DOHH2 (cell line): Measurements from ENCODE around the gene GSG1.

Experiments
- EZH2phosphoT487 ChIP-seq: fragments of 200-600 bp; sonication (generic); IDR thresholded peaks from 2 replicates; pipeline ENCODE4 v1.6.1; 2017; ENCODE audit warnings: borderline replicate concordance, mild to moderate bottlenecking, antibody characterized with exemption, low read length, moderate library complexity, mixed read lengths
- TF ChIP-seq, protein P1 (sequence below): fragments of 200-600 bp; sonication (generic); IDR thresholded peaks from one replicate; pipeline ENCODE4 v1.5.1; 2014; ENCODE audit warnings: antibody characterized with exemption, mild to moderate bottlenecking, low read depth, low read length; ENCODE audit not compliant: poor library complexity, severe bottlenecking

DNA sequence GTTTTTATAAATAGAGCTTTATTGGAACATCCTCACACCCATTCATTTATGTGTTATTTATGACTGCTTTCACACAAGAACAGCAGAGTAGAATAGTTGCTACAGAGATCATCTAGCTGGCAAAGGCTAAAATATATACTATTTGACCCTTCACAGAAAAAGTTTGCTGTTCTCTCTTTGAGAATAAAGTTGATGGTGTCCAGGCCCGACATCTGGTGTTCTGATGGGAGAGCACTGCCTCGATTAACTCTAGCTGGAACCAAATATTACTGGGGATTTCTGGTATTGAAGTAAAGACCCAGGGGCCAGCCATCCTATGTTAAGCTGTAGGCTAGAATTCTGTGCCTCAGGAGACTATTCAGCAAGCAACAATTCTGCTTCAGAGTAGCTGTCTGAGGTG, 37.5 kb downstream of the GSG1 start:
- TF ChIP-seq EZH2phosphoT487, result no peak
- TF ChIP-seq, protein P1, sequence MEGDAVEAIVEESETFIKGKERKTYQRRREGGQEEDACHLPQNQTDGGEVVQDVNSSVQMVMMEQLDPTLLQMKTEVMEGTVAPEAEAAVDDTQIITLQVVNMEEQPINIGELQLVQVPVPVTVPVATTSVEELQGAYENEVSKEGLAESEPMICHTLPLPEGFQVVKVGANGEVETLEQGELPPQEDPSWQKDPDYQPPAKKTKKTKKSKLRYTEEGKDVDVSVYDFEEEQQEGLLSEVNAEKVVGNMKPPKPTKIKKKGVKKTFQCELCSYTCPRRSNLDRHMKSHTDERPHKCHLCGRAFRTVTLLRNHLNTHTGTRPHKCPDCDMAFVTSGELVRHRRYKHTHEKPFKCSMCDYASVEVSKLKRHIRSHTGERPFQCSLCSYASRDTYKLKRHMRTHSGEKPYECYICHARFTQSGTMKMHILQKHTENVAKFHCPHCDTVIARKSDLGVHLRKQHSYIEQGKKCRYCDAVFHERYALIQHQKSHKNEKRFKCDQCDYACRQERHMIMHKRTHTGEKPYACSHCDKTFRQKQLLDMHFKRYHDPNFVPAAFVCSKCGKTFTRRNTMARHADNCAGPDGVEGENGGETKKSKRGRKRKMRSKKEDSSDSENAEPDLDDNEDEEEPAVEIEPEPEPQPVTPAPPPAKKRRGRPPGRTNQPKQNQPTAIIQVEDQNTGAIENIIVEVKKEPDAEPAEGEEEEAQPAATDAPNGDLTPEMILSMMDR, result no peak
